GM20000 (cell line): Measurements from ENCODE around the gene FAM107B.

ENCODE experiments used
- DNase-seq: peaks from one replicate; pipeline ENCODE4 v3.0.0; 2012; ENCODE audit warnings: low spot score
- CTCF ChIP-seq: IDR thresholded peaks from 2 replicates; pipeline ENCODE4 v1.5.1; 2012; ENCODE audit warnings: mild to moderate bottlenecking, control low read depth; ENCODE audit errors: extremely low read depth, missing control alignments

The FAM107B gene

GRCh38 chr10:14684354-14684753, 90.3 kb downstream of the FAM107B start:
- no peak for TF ChIP-seq CTCF
- DNase-seq: no peak

GRCh38 chr10:14683256-14683655, 91.4 kb downstream of the FAM107B start:
- no peak for TF ChIP-seq CTCF

GRCh38 chr10:14681802-14682201, 92.9 kb downstream of the FAM107B start:
- no peak for TF ChIP-seq CTCF
- DNase-seq: no peak

More at GRCh38 chr10:14683256-14683655, 91.4 kb downstream of the FAM107B start:
- DNase-seq: no peak

- TF ChIP-seq CTCF: no peak
- no peak for DNase-seq
Observed at GRCh38 chr10:14681305-14681704, 93.4 kb downstream of the FAM107B start.

- DNase-seq: no peak
- TF ChIP-seq CTCF: no peak
Observed at GRCh38 chr10:14678637-14679036, 96.1 kb downstream of the FAM107B start.

GRCh38 chr10:14676732-14677131, 98.0 kb downstream of the FAM107B start:
- no peak for DNase-seq
- no peak for TF ChIP-seq CTCF

- DNase-seq: no peak
Observed at GRCh38 chr10:14674376-14675050, 100.2 kb downstream of the FAM107B start.

More at GRCh38 chr10:14674376-14675050, 100.2 kb downstream of the FAM107B start:
- no peak for TF ChIP-seq CTCF
